ENCODE results near the gene GLB1L.

GRCh38 chr2:219214786-219215185, 30.5 kb downstream of the GLB1L start:
- no peak for TF ChIP-seq POLR2A (IDR thresholded peaks at IDR 0.05)
- TF ChIP-seq POLR2AphosphoS5 (IDR thresholded peaks at IDR 0.05): no peak

Measured in sigmoid colon (tissue), 4 donors.